Kidney (tissue), 14 donors: Measurements from ENCODE around the gene HOXA3. TPM values are rescaled to one million over a fixed set of nuclear protein-coding genes. Genes with fewer than 3 reads are reported as not detected.

Experiments used
- DNase-seq, 5 donors: peaks; one replicate each; pipeline ENCODE4 v3.0.0-alpha.2; 2013 to 2020
- FAIRE-seq: peaks from 2 replicates; lab custom pipeline; 2012; peaks lifted over from hg19 to GRCh38; lab: Jason Lieb, UNC
- H3K27ac ChIP-seq, 2 donors: one replicate each; pipeline ENCODE4 v1.7.0; 2013; ENCODE audit warnings: low read depth in 2 of 2, low read length in 2 of 2, inconsistent platforms in 1 of 2
- H3K27me3 ChIP-seq: one replicate; pipeline ENCODE4 v1.7.1; 2013; ENCODE audit warnings: low read length, inconsistent platforms; ENCODE audit not compliant: control insufficient read depth, insufficient read depth
- H3K36me3 ChIP-seq, 3 donors: one replicate each; pipeline versions ENCODE4 v1.7.0 to v1.7.1; 2013; ENCODE audit warnings: low read length in 3 of 3, control low read depth in 1 of 3, inconsistent platforms in 1 of 3; ENCODE audit not compliant: insufficient read depth in 3 of 3, control insufficient read depth in 2 of 3
- H3K4me1 ChIP-seq, 3 donors: one replicate each; pipeline versions ENCODE4 v1.7.0 to v1.7.1; 2013; ENCODE audit warnings: low read length in 3 of 3, inconsistent platforms in 1 of 3, low read depth in 1 of 3; ENCODE audit not compliant: control insufficient read depth in 2 of 3, insufficient read depth in 2 of 3
- H3K4me3 ChIP-seq, 3 donors: one replicate each; pipeline versions ENCODE4 v1.7.0 to v1.8.1; 2013; ENCODE audit warnings: low read length in 3 of 3, control low read depth in 1 of 3, inconsistent platforms in 1 of 3
- H3K9ac ChIP-seq, 3 donors: one replicate each; pipeline versions ENCODE4 v1.7.0 to v1.7.1; 2013; ENCODE audit warnings: low read length in 3 of 3, control low read depth in 1 of 3, inconsistent platforms in 1 of 3
- H3K9me3 ChIP-seq, 3 donors: one replicate each; pipeline versions ENCODE4 v1.7.0 to v1.7.1; 2013; ENCODE audit warnings: low read length in 3 of 3, control low read depth in 1 of 3, inconsistent platforms in 1 of 3; ENCODE audit not compliant: control insufficient read depth in 2 of 3, insufficient read depth in 1 of 3
- intact Hi-C: fragments of 100-400 bp; cut with DNase I; formaldehyde crosslinking; loops from one replicate; pipeline ENCODE4 v1.11.1; 2022
- polyA plus RNA-seq: library from polyadenylated mRNA; stranded (reverse); fragments of 350-450 nt; fragmentation: Illumina TruSeq; extraction: RNeasy Lipid Tissue Mini Kit (QIAGEN cat#74804); gene quantifications from one replicate; pipeline ENCODE4 v1.2.3, GENCODE V29; 2014; ENCODE audit warnings: low read depth, low replicate concordance; ENCODE audit not compliant: insufficient read depth
- total RNA-seq: library from RNA; stranded (reverse); fragmentation: NEBNext Ultra II Directional; extraction: Animal tissue kit (Norgen Biotek cat#: 25700); gene quantifications from one replicate; pipeline ENCODE4 v1.2.1, GENCODE V29; 2021
- TF ChIP-seq, protein P1 (sequence below): IDR thresholded peaks from 3 replicates; pipeline ENCODE4 v1.5.1; 2012; ENCODE audit warnings: mild to moderate bottlenecking, moderate library complexity, borderline replicate concordance; ENCODE audit not compliant: insufficient read depth; ENCODE audit errors: extremely low read depth
- donor health status: control.
- donor health status: control.
- donor health status: control.
- donor health status: control.
- donor health status: control.
- donor health status: DM: yes; HTN: yes; CAD: no.
- donor health status: Normal renal cell carcinoma (clear cell type).

HOXA3 gene
- total and polyA plus RNA-seq, 2 donors from 2014 or later = 6.3 to 21.2 TPM

DNA sequence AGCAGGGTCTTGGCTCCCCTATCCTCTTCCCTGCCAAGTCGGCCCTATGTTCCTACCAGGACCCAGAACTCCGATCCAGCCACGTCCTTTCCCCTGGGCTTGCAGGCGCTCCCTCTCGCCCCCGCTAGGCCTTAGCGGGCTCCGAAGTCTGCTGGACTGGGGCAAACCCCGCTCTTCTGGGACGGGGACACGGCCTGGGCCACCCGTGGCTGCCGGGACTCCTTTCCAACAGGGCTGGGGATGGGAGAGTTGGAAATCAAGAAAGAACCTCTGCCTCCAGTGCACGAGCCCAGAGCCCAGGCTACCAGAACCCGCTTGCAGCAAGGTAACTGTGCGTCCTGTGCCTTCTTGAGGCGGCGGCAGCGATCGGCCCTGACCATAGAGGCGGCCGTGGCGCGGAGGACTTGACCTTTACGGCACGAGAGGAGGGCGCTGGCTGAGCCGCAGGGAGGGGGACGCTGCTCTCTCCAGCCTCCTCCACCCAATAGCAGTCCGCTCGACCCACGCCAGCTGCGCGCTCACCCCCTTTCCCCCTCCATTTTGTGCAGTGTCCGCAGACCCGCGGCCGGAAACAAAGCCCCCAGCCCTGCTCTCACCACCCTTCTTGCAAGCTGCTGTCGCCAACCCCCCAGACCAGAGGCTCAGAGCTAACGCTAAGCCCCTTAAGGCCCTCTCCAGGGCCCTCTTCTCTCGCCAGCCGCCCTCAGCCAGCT, 39.6 kb upstream of the HOXA3 start:
- Histone ChIP-seq H3K36me3 (no peaks in the 10 kb centered on the region), H3K4me3 (no peak overlapping the region), H3K4me1 (peaks cover 0 to 2% (median 0%) of the 10 kb centered on the region in 3 donors), H3K9ac (no peak overlapping the region), H3K27ac (no peak overlapping the region), H3K27me3 (peaks cover 53% of the 10 kb centered on the region), H3K9me3 (no peaks in the 10 kb centered on the region)
- TF ChIP-seq, protein P1, sequence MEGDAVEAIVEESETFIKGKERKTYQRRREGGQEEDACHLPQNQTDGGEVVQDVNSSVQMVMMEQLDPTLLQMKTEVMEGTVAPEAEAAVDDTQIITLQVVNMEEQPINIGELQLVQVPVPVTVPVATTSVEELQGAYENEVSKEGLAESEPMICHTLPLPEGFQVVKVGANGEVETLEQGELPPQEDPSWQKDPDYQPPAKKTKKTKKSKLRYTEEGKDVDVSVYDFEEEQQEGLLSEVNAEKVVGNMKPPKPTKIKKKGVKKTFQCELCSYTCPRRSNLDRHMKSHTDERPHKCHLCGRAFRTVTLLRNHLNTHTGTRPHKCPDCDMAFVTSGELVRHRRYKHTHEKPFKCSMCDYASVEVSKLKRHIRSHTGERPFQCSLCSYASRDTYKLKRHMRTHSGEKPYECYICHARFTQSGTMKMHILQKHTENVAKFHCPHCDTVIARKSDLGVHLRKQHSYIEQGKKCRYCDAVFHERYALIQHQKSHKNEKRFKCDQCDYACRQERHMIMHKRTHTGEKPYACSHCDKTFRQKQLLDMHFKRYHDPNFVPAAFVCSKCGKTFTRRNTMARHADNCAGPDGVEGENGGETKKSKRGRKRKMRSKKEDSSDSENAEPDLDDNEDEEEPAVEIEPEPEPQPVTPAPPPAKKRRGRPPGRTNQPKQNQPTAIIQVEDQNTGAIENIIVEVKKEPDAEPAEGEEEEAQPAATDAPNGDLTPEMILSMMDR = no peak
- intact Hi-C loops = no loop called here
- DNase-seq (peak in 4 of 5 donors; percentile 44 to 82 (median 60)), FAIRE-seq (no peak)

DNA sequence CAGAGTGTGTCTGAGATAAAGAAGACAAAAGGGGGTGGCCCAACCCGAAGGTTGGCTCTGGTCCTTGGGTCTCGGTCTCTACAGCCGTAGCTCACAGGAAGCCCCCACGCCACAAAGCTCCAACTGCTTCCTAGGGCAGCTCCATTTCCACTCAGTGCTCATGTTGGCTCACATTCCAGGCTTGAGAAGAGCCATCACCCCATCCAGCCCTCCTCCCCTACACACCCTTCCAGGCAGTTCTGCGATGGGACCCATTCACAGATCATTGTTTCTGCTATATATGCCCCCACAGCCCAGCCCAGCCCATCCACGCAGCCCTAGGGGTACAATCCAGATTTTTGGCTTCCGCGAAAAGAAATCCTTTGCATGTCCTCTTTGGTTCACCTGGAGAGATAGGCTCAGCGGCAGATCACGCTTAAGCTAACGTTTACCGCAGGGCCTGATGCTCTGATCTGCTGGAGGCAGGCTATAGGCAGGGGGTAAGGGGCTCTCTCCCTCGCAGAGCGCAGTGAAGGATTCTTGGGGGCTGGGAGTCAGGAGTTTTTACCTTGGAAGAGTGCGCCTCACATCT, 38.9 kb upstream of the HOXA3 start:
- DNase-seq = peak in 2 of 5 donors; percentile 53 to 63
- H3K4me1 ChIP-seq = peaks cover 0 to 2% (median 0%) of the 10 kb centered on the region in 3 donors
- no peak overlapping the region for H3K4me3 ChIP-seq
- H3K27ac ChIP-seq = no peak overlapping the region
- H3K27me3 ChIP-seq = peaks cover 46% of the 10 kb centered on the region
- FAIRE-seq = no peak
- TF ChIP-seq, protein P1 = no peak
- no peaks in the 10 kb centered on the region for H3K36me3 ChIP-seq
- H3K9me3 ChIP-seq = no peaks in the 10 kb centered on the region
- H3K9ac ChIP-seq = no peak overlapping the region
- intact Hi-C loops = no loop called here

DNA sequence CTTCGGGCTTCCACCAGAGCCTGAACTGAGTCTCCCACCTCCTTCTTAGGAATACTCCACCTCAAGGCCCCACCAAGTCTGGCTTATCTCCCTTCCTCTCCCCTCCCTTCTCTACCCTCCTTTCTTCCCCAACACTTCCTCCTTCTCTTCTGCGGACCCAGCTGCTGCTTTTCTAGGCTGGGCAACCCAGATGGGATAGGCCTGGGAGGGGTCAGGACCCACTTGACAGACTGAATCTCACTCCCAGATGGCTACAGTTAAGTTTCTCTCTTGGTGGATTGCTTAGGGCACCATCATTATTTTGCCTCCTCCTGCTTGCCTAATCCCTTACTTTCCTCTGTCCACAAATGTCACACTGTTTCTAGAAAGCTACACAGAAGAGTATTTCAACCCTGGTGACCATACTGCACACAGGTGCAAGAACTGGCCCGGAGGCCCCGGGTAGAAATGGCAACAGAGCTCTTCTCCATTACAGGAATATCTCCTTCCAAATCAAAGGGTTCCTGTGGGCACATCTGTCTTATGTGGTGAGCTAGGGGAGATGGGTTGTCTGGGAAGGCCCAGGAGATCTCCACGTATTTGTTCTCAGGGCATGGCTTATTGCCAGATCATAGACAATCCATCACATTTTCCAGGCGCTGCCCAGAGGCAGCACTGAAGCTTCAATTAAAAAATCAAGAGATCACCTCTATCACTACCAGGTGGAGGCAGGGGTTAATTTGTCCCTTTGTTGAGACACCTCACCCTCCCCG, 37.8 kb upstream of the HOXA3 start:
- Histone ChIP-seq H3K9me3 (no peaks in the 10 kb centered on the region), H3K27ac (peak overlapping the region in 1 of 2 donors; percentile 36)

More for the DNA sequence above, 37.8 kb upstream of the HOXA3 start:
- peaks cover 35% of the 10 kb centered on the region for H3K27me3 ChIP-seq
- TF ChIP-seq, protein P1 = no peak
- H3K36me3 ChIP-seq = no peaks in the 10 kb centered on the region
- no peak overlapping the region for H3K4me3 ChIP-seq
- peaks cover 0 to 2% (median 0%) of the 10 kb centered on the region in 3 donors for H3K4me1 ChIP-seq
- no peak overlapping the region for H3K9ac ChIP-seq
- intact Hi-C loops = no loop called here
- FAIRE-seq = no peak
- DNase-seq = peak in 3 of 5 donors; percentile 8 to 46 (median 37)
